PC-9 (cell line): ENCODE results near the gene FHAD1.

Experiments
- CTCF ChIP-seq: fragments of 200-600 bp; sonication (generic); conservative IDR thresholded peaks from 2 replicates; pipeline ENCODE4 v1.6.1; 2017; ENCODE audit warnings: mixed run types, antibody characterized with exemption, mild to moderate bottlenecking, moderate library complexity
- EZH2 ChIP-seq: fragments of 200-600 bp; sonication (generic); IDR thresholded peaks from 2 replicates; pipeline ENCODE4 v1.8.0; 2017; ENCODE audit warnings: antibody characterized with exemption, low read depth

GRCh38 chr1:15349133-15349532 is 102.1 kb downstream of the FHAD1 start:
- TF ChIP-seq CTCF = no peak
- no peak for TF ChIP-seq EZH2
